ENCODE data around the gene ACSL4.

GRCh38 chrX:109749207-109749606, 16.1 kb upstream of the ACSL4 start:
- TF ChIP-seq RFX5 (IDR thresholded peaks at IDR 0.05; ENCODE audit: low read length): no peak
- no peak for TF ChIP-seq JUND (IDR thresholded peaks at IDR 0.05)
- no peak for TF ChIP-seq CTCF (IDR thresholded peaks at IDR 0.05)
- no peak for TF ChIP-seq YY1 (IDR thresholded peaks at IDR 0.05; ENCODE audit: low read depth)
- no peak for TF ChIP-seq EP300 (IDR thresholded peaks at IDR 0.05; ENCODE audit: borderline replicate concordance in 1 of 2, low read depth in 1 of 2, low read length in 1 of 2)
- no peak for TF ChIP-seq POLR2AphosphoS5 (IDR thresholded peaks at IDR 0.05; ENCODE audit: low read depth, low read length)
- TF ChIP-seq GABPA (IDR thresholded peaks at IDR 0.05; ENCODE audit: low read depth): no peak
- TF ChIP-seq TEAD4 (IDR thresholded peaks at IDR 0.05; ENCODE audit: borderline replicate concordance, insufficient read depth): no peak
- TF ChIP-seq FOXJ3 (CRISPR knock-in tag; IDR thresholded peaks at IDR 0.05): no peak
- TF ChIP-seq, protein P1, sequence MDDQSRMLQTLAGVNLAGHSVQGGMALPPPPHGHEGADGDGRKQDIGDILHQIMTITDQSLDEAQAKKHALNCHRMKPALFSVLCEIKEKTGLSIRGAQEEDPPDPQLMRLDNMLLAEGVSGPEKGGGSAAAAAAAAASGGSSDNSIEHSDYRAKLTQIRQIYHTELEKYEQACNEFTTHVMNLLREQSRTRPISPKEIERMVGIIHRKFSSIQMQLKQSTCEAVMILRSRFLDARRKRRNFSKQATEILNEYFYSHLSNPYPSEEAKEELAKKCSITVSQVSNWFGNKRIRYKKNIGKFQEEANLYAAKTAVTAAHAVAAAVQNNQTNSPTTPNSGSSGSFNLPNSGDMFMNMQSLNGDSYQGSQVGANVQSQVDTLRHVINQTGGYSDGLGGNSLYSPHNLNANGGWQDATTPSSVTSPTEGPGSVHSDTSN (IDR thresholded peaks at IDR 0.05): no peak
- no peak for TF ChIP-seq EZH2phosphoT487 (IDR thresholded peaks at IDR 0.05; ENCODE audit: borderline replicate concordance, low read depth)
- no peak for TF ChIP-seq TCF12 (IDR thresholded peaks at IDR 0.05)

Measured in SK-N-SH (cell line).